Fibroblast of lung (primary cell): ENCODE measurements around the gene MICAL3. TPM values are rescaled to one million over a fixed set of nuclear protein-coding genes. Genes with fewer than 3 reads are reported as not detected.
"Not testable (repeated sequence)": the region's sequence is repeated elsewhere in the genome, so short reads cannot be mapped to it uniquely, and the experiment has no call there.

ENCODE experiments used
- DNase-seq, 2 donors: peaks; one replicate each; pipeline versions ENCODE4 v3.0.0 to v3.0.0-alpha.2; 2010; ENCODE audit warnings: low read depth in 2 of 2
- H2AFZ ChIP-seq: 2 replicates; pipeline ENCODE4 v1.5.1; 2012; ENCODE audit warnings: low read length, control low read depth, inconsistent platforms
- H3K27ac ChIP-seq: 2 replicates; pipeline ENCODE4 v1.5.1; 2011; ENCODE audit warnings: low read length, control low read depth; ENCODE audit not compliant: insufficient read depth
- H3K27me3 ChIP-seq: 2 replicates; pipeline ENCODE4 v1.5.1; 2011; ENCODE audit warnings: mild to moderate bottlenecking, low read length; ENCODE audit not compliant: control insufficient read depth, insufficient read depth
- H3K36me3 ChIP-seq: 2 replicates; pipeline ENCODE4 v1.5.1; 2011; ENCODE audit warnings: low read length; ENCODE audit not compliant: control insufficient read depth, insufficient read depth
- H3K4me1 ChIP-seq: 2 replicates; pipeline ENCODE4 v1.5.1; 2011; ENCODE audit warnings: low read length; ENCODE audit not compliant: control insufficient read depth, insufficient read depth; ENCODE audit errors: extremely low read depth
- H3K4me2 ChIP-seq: 2 replicates; pipeline ENCODE4 v1.5.1; 2011; ENCODE audit warnings: low read length, control low read depth; ENCODE audit not compliant: insufficient read depth; ENCODE audit errors: extremely low read depth
- H3K4me3 ChIP-seq, 4 experiments: fragments of 200-600 bp in 1 of 4; sonication (generic) in 1 of 4; replicated peaks in 1 of 4; 2 replicates each; pipeline ENCODE4 v1.5.1; 2011 to 2016; ENCODE audit warnings: low read length in 4 of 4, low read depth in 3 of 4, mild to moderate bottlenecking in 3 of 4, control low read depth in 2 of 4, inconsistent platforms in 1 of 4, mixed read lengths in 1 of 4; ENCODE audit not compliant: insufficient read depth in 1 of 4; ENCODE audit errors: control extremely low read depth in 1 of 4
- H3K79me2 ChIP-seq: 2 replicates; pipeline ENCODE4 v1.5.1; 2012; ENCODE audit warnings: mild to moderate bottlenecking, low read length, inconsistent platforms; ENCODE audit not compliant: control insufficient read depth, insufficient read depth
- H3K9ac ChIP-seq: 2 replicates; pipeline ENCODE4 v1.5.1; 2011; ENCODE audit warnings: mild to moderate bottlenecking, low read length, control low read depth; ENCODE audit not compliant: insufficient read depth
- H3K9me3 ChIP-seq: 2 replicates; pipeline ENCODE4 v1.5.1; 2012; ENCODE audit warnings: low read depth, low read length; ENCODE audit not compliant: control insufficient read depth, insufficient read depth
- H4K20me1 ChIP-seq: 2 replicates; pipeline ENCODE4 v1.5.1; 2011; ENCODE audit warnings: low read length; ENCODE audit not compliant: control insufficient read depth, insufficient read depth; ENCODE audit errors: extremely low read depth
- CTCF ChIP-seq, 2 donors: IDR thresholded peaks in 1 of 2; conservative IDR thresholded peaks in 1 of 2; 1 replicate in 1 of 2; 2 replicates in 1 of 2; pipeline ENCODE4 v1.5.1; 2011 to 2012; ENCODE audit warnings: low read length in 2 of 2, control low read depth in 1 of 2, inconsistent platforms in 1 of 2, low read depth in 1 of 2, mild to moderate bottlenecking in 1 of 2
- EZH2 ChIP-seq: IDR thresholded peaks from 2 replicates; pipeline ENCODE4 v1.5.1; 2012; ENCODE audit warnings: low read length, control low read depth, mild to moderate bottlenecking; ENCODE audit errors: missing control alignments
- polyA minus RNA-seq: library from RNA; depleted of rRNA, polyadenylated mRNA; stranded (reverse); fragments of >200 nt; gene quantifications from 2 replicates; pipeline ENCODE4 v1.2.3, GENCODE V29; 2011; ENCODE audit warnings: low replicate concordance
- polyA plus RNA-seq, 2 donors: library from polyadenylated mRNA; depleted of rRNA in 1 of 2; stranded (reverse) in 1 of 2; unstranded in 1 of 2; fragments of >200 nt; gene quantifications; 2 replicates each; pipeline ENCODE4 v1.2.1, GENCODE V29; 2011 to 2012; ENCODE audit warnings: missing spikeins in 1 of 2
- total RNA-seq: library from RNA; depleted of rRNA; stranded (reverse); fragments of >200 nt; gene quantifications from 2 replicates; pipeline ENCODE4 v1.2.1, GENCODE V29; 2014

MICAL3 gene
- total RNA-seq = 12.1 and 22.6 TPM in 2 replicates
- polyA plus RNA-seq = 10.8 and 19.2 TPM in 2 replicates
- polyA plus RNA-seq (2012) = 15.0 and 18.4 TPM in 2 replicates
- 33.1 and 45.2 TPM in 2 replicates for polyA minus RNA-seq

GRCh38 chr22:18024276-18024939 lies at the start of gene MICAL3:
TSS of gene MICAL3 (minus strand) at chr22:18024561. CDS start at chr22:17906812, 117,749 bp downstream.
- no peaks in the 10 kb centered on the region for H3K36me3 ChIP-seq
- H3K4me3 ChIP-seq = peak within 1 kb of the TSS; percentile 42 to 71 (median 67)
- peak; percentile 65 to 72 for DNase-seq
- peak within 1 kb of the TSS; percentile 21 for H3K9ac ChIP-seq
- no peaks in the 10 kb centered on the region for H3K27me3 ChIP-seq
- peak within 1 kb of the TSS; percentile 98 for H2AFZ ChIP-seq
- H3K4me1 ChIP-seq = peaks cover 2% of the 10 kb centered on the region
- H3K9me3 ChIP-seq = no peaks in the 10 kb centered on the region
- H3K79me2 ChIP-seq = no peaks in the 10 kb centered on the region
- no peaks in the 10 kb centered on the region for H4K20me1 ChIP-seq
- TF ChIP-seq EZH2 = no peak
- peak; percentile 53 for TF ChIP-seq CTCF (conservative IDR thresholded peaks at IDR 0.05 in 1 of 2, IDR thresholded peaks at IDR 0.05 in 1 of 2; ENCODE audit: low read depth in 1 of 2, low read length in 2 of 2)
- peak within 1 kb of the TSS; percentile 23 for H3K27ac ChIP-seq
- H3K4me2 ChIP-seq = peak within 1 kb of the TSS; percentile 92

GRCh38 chr22:18073927-18074326 lies 49.6 kb upstream of the MICAL3 start:
- H3K4me1 ChIP-seq, H3K9me3 ChIP-seq, H3K4me3 ChIP-seq, H3K36me3 ChIP-seq, DNase-seq, H3K9ac ChIP-seq, H4K20me1 ChIP-seq, H3K27ac ChIP-seq, H3K27me3 ChIP-seq, H2AFZ ChIP-seq, H3K4me2 ChIP-seq, H3K79me2 ChIP-seq: not testable (repeated sequence)

DNA sequence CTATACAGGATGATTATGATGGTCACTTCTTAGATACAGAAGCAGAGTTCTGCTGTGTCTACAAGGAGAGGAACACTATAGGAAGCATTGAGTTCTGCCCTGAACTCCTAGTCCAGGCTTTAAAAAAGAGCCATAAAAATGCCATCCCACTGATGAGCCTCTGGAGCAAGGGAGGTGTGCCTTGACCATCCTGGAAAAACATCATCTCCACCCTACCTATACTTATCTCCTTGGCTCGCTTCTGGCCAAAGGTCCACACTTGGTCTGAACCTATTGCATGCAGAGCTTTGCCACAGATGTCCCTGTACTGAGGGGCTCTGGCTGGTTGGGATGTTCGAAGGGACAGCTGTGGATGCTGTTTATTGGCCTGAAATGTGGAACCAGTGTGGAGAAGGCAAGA lies 49.1 kb upstream of the MICAL3 start:
- H4K20me1 ChIP-seq = no peaks in the 10 kb centered on the region
- H3K9me3 ChIP-seq = no peaks in the 10 kb centered on the region
- peaks cover 10% of the 10 kb centered on the region for H3K4me1 ChIP-seq
- H2AFZ ChIP-seq = no peak overlapping the region
- no peaks in the 10 kb centered on the region for H3K27me3 ChIP-seq
- H3K4me3 ChIP-seq = no peak overlapping the region
- no peaks in the 10 kb centered on the region for H3K36me3 ChIP-seq
- TF ChIP-seq CTCF (conservative IDR thresholded peaks at IDR 0.05 in 1 of 2, IDR thresholded peaks at IDR 0.05 in 1 of 2; ENCODE audit: low read depth in 1 of 2, low read length in 2 of 2) (no peak), EZH2 (no peak)
- peaks cover 4% of the 10 kb centered on the region for H3K79me2 ChIP-seq
- no peak overlapping the region for H3K9ac ChIP-seq
- H3K27ac ChIP-seq = no peak overlapping the region
- DNase-seq = no peak
- no peak overlapping the region for H3K4me2 ChIP-seq
